ENCODE data around the gene PCNX3.

DNA sequence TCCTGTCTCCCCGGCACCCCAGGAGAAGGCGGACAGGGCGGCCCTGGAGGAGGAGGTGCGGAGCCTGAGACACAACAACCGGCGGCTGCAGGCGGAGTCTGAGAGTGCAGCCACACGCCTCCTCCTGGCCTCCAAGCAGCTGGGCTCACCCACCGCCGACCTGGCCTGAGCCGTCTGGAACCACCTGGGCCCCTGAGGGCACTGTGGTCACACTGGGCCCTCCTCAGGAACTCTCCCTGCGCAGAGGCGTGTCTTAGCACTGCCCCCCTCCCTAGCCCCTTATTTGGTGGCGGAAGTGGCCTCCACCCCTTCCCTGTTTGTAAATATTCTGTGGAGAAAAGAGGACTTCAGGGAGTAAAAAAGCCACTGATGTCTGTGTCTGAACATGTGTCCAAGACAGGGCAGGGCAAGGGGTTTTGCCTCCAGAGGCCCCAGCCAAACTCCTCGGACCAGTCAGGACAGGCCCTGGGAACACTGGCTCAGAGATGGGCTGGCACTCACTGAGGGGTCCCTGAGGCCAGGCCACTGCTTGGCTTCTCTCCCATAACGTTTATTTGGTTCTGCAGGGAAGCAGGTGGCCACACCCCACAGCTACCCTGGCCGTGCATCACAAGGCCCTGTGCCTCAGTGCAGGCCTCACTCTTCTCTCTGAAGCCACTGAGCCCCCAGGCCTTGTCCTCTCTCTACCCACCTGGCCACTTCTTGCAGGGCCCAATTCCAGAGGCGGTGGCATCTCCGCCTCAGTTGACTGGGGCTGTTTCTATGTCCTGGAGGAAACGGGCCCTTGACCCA lies 35.2 kb downstream of the PCNX3 start:
- TF ChIP-seq, protein P1, sequence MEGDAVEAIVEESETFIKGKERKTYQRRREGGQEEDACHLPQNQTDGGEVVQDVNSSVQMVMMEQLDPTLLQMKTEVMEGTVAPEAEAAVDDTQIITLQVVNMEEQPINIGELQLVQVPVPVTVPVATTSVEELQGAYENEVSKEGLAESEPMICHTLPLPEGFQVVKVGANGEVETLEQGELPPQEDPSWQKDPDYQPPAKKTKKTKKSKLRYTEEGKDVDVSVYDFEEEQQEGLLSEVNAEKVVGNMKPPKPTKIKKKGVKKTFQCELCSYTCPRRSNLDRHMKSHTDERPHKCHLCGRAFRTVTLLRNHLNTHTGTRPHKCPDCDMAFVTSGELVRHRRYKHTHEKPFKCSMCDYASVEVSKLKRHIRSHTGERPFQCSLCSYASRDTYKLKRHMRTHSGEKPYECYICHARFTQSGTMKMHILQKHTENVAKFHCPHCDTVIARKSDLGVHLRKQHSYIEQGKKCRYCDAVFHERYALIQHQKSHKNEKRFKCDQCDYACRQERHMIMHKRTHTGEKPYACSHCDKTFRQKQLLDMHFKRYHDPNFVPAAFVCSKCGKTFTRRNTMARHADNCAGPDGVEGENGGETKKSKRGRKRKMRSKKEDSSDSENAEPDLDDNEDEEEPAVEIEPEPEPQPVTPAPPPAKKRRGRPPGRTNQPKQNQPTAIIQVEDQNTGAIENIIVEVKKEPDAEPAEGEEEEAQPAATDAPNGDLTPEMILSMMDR (conservative IDR thresholded peaks at IDR 0.05 in 1 of 2, IDR thresholded peaks at IDR 0.05 in 1 of 2; ENCODE audit: extremely low read depth in 1 of 2, insufficient read depth in 1 of 2, low read depth in 1 of 2, low read length in 2 of 2), result peak in 1 of 2 donors; percentile 19
- TF ChIP-seq EZH2 (IDR thresholded peaks at IDR 0.05; ENCODE audit: borderline replicate concordance, low read length), result no peak

Data from mammary epithelial cell (primary cell).